GM12891 (cell line): Measurements from ENCODE around the gene MAPK4.

Source experiments
- POLR2A ChIP-seq: IDR thresholded peaks from 2 replicates; pipeline ENCODE4 v1.6.1; 2011; ENCODE audit warnings: low read depth, low read length, control low read depth
- POLR2AphosphoS5 ChIP-seq: IDR thresholded peaks from 2 replicates; pipeline ENCODE4 v1.6.1; 2011; ENCODE audit warnings: low read depth, low read length, control low read depth
- TAF1 ChIP-seq: IDR thresholded peaks from 2 replicates; pipeline ENCODE4 v1.6.1; 2011; ENCODE audit warnings: low read depth, low read length, control low read depth

DNA sequence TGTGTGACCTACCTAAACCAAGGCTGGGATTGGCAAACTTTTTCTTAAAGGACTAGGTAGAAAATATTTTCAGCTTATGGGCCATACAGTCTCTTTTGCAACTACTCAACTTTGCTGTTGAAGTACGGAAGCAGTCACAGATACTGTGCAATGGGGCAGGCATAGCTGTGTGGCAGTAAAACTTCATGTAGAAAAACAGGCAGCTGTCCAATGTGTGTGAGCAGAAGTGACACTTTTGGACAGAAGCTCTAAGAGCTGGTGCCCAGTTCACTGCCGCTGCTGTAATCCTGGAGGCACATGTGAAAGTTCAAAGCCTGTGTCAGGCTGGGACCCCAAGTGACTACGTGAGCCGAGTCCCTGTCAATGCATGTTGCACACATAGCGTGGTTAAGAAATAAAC is 46.7 kb downstream of the MAPK4 start:
- TF ChIP-seq POLR2A (no peak), POLR2AphosphoS5 (no peak), TAF1 (no peak)
